SHP77 (cell line): ENCODE results near the gene NOTCH4.
A peak's percentile ranks its signal among the peaks of the same experiment; 100 is the strongest.
"Not testable (repeated sequence)": the region's sequence is repeated elsewhere in the genome, so short reads cannot be mapped to it uniquely, and the experiment has no call there.

Experiments
- DNase-seq, 2 experiments: peaks; one replicate each; lab custom pipeline; 2025; lab: John Stamatoyannopoulos, UW

The NOTCH4 gene

DNA sequence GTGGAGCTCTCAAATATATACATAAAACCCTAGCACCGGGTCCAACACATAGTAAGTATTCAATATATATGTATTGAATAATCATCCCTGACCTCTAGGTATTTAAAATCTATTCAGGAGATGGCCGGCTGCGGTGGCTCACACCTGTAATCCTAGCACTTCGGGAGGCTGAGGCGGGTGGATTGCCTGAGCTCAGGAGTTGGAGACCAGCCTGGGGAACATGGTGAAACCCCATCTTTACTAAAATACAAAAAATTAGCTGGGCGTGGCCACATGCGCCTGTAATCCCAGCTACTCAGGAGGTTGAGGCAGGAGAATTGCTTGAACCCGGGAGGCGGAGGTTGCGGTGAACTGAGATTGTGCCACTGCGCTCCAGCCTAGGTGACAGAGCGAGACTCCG is 30.8 kb downstream of the NOTCH4 start:
- not testable (repeated sequence) for DNase-seq

DNA sequence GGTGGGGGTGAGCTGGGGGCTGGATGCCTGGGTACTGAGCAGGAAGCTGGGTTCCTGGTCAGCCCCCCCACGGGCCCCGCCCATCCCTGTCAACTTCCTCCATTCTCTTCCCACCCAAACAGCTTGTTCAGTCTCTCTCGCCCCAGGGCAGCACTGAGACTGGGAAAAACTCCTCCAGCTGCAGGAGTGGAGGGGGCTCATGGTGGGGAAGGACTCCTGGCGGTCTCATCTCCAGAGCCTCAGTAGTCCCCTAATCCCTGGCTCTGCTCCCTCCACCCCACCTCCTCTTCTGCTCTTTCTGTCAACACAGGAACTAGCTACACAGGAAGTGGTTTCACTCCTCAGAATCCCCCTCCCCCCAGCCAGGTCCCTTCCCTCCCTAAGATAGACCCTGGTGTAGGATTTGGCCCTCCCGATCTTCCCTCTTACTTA is 31.2 kb downstream of the NOTCH4 start, which contains the start of gene GPSM3:
GPSM3 (minus strand) TSS at position 36 of the 432 bp plus-strand sequence. CDS start 130 bp downstream, outside the sequence.
- peak; percentile 41 to 86 for DNase-seq

DNA sequence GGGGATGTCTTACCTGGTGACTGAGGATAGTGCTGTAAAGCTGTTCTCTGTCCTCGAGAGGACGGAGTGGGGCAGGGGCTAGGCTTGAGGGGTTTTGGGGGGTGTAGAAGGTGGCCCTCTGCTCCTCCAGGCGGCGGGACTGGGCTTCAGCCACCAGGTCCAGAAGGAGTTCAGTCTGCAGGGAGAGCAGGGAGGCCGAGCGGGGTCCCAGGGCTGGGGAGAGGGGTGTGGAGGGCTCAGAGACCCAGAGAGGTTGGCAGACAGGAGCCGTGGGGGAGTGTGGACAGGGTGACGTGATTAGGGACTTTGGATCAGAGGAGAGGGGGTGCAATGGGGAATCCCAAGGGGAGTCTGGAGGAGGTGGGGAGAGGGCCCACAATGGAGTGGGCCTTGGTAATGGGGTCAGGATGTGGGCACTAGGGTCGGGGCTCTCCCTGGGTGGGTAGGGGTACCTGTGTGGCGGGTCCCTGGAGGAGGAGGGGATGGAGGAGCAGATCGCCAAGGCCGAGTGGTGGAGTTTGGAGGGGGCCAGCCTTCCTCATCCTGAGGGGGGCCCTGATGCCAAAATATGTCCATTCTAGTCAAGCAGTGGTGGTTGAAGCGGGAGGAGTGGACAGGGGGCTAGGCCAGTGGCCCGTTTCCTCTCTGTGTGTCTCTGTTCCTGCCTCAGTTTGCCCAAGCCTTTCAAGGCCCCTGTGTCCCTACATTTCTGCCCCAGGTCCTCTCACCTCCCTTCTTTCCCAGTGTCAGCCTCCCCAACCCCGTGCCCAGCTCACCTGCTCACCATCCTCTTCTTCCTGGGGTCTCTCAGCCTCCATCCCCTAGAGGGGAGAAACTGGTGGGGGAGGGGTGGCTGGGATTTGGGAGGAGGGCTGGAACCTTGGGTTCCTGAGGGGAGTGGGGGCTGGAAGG is 31.9 kb downstream of the NOTCH4 start:
- no peak for DNase-seq

DNA sequence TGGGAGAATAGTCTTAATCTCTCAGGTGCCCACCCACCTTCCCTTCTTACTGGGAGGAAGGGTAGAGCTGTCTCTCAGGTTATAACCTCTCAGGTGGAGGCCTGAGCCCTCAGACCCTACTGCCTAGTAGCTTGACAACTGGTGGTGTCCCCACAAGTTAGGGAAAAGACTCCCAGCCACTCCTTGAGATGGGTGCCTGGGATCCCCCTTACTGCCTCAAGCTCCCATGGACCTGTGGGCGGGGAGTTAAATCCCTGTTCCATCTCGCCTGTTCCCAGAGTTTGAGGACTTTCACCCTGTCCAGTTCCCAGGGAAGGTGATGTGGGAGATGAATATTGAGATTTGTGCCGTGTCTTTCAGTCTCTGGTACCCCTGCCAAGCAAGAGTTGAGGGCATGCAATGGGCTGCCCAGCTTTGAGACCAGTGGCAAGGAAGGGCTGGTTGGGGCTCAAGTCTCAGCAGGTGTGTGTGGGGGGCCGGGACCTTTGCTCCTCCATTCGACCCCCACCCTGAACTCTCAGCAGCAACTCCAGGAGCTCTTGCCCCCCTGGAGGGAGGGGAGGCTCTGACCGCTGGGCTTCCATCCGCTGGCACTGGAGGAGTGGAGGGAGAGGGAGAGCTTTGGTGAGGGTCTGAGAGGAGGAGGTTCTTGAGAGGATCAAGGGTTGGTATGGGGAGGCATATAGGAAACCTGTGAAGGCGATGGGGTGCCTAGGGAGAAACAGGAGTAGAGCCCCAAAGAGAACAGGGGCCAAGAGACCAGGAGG is 32.8 kb downstream of the NOTCH4 start:
- DNase-seq: no peak

DNA sequence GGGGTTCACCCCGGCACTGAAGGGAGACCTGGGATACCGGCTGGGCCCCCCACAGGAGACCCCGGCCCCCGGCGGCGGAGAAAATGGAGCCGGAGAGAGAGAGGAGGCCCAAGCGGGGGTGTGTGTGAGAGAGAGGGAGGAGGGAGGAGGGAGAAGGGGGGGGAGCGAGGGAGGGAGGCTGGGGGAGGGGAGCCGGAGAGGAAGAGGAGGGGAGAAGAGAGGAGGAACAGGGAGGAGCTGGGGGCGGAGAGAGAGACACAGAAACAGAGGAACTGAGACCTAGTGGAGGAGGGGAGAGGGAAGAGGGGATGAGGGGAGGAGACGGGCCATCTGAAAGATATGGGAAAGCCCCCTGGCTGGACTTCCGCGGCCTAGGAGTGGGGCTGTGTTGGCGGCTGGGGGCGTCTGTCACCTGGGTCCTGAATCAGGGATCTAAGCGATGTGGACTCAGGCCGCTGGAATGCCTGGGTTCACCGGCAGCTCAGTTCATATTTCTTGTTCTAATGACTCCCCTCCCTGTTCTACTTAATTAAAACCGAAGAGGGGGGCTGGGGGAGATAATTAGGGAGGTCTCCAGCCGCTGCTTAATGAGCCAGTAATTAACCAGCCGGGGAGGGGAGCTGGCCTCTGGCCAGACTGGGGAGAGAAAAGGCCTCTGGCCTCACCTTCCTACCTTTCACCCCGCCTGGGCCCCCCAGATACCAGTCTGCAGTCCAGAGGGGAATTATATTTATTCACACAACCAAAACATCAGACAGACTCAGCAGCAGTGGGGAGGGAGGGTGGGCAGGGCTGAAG is 33.6 kb downstream of the NOTCH4 start, which contains the start of gene PBX2:
PBX2 (minus strand) TSS at position 149 of the 798 bp plus-strand sequence. CDS start 287 bp downstream, outside the sequence.
- DNase-seq: peak; percentile 49 to 71

DNA sequence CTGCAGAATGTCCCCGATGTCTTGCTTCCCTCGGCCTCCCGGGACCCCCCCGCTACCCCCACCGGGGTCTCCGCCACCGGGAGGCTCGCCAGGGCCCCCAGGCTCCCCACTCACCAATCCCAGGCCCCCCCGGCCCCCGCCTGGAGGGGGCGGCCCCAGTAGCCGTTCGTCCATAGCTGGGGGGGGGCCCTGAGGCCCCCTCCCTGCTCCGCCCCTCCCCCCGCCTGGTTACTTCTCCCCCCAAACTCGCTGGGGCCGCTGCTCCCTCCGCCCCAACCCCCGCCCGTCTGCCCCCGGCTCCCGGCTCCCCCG is 34.2 kb downstream of the NOTCH4 start:
- no peak for DNase-seq

DNA sequence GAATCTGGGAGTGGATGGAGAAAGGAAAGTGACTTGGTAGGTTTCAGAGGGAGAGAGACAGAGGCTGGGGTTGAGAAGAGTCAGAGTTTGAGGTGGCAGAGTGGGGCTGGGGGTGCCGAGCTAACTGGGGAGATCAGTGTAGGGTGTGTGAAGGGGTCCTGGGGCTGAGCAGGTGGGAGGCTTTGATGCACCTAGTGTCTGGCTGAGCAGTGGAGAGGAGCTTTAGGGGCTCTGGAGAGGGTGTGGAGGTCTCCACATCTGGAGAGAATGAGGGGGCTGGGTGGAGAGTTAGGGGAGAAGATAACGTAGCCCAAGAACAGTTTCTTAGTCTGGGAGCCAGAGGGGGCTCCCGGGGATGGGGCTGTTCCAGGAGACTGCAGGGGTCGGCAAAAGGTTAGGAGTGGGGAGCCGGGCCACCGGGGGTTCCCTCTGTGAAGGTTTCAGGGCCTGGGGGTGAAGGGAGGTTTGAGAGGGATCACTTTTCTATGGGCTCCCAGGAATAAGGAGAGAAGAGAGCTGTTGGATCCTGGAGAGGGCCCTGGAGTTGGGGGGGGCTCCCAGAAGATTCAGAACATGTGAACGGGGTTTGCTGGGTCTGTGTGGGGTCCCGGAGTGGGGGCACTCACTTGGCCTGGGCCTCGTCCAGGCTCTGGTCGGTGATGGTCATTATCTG is 34.7 kb downstream of the NOTCH4 start:
- DNase-seq: no peak

DNA sequence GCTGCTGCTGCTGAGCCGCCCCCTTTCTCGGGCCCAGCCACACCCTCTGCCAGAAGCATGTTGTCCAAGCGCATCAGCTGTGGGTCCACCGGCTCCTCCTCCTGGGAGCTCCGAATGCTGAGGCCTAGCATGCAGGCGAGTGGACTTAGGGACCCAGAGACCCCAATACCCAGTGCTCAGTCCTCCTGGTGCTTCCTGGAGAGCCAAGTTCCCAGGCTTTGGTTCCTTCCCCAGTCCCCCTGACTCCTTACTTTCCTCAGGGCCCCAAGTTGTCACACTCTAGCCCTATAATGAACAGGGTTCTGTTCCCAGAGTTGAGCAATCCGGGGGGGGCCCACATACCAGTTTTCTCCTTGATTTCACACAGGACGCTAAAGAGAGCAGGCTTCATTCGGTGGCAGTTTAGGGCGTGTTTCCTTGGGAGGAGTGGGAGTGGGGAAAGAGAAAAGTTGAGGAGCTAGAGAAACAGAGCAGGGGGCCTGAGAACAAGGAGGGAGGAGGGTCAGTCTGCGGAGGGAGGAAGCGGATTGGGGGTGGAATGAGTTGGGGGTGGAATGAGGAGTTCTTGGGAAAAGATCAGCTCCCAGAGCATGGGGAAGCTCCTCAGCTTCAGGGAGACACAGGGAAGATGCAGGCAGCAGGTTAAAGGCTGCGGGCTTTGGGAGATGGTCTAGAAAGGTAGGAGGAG is 35.3 kb downstream of the NOTCH4 start:
- DNase-seq: no peak

DNA sequence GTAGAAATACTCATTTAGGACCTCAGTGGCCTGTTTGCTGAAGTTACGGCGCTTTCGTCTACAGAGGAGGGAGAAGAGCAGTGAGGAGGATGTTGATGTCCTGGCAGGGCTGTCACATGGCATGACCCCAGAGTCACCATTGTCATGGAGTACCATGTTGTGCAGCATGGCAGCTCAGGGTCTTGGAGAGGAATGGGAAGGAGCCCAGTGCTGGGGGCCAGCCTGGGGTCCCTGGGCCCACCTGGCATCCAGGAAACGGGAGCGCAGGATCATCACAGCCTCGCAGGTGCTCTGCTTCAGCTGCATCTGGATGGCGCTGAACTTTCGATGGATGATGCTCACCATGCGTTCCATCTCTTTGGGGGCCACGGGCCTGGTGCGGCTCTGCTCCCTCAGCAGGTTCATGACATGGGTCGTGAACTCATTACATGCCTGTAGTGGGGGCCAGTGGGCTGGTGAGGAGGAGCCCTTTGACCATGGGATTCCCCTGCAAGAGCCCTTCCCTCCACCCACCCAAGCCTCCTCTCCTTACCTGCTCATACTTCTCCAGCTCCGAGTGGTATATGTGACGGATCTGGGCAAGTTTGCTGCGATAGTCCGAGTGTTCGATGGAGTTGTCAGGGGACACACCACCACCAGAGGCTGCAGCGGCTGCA is 36.0 kb downstream of the NOTCH4 start:
- not testable (repeated sequence) for DNase-seq

DNA sequence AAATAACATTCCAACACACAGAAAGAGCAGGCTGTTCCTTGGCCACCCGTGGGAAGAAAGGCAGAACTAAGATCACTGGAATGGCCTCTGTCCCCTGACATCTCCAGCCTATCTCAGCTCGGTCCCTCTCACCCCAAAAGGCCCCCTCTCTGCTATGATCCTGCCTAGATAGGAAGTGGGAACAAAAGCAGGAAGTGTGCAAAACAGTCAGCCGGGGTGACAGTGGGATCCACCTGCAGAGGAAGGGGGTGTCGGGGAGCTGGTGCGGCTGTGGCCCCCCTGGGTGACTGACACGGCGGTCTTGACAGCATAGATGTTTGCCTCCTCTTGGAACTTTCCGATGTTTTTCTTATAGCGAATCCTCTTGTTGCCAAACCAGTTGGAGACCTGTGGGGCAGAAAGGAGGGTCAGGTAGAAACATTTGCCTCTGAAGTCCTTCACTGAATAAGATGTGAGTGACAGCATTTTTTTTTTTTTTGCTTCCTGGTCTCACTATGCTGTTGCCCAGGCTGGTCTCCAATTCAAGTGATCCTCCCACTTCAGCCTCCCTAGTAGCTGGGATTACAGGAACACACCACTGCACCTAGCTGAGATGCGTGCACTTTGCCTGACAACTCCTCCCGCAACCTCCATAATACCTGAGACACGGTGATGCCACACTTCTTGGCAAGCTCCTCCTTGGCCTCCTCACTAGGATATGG is 36.7 kb downstream of the NOTCH4 start:
- DNase-seq: no peak

DNA sequence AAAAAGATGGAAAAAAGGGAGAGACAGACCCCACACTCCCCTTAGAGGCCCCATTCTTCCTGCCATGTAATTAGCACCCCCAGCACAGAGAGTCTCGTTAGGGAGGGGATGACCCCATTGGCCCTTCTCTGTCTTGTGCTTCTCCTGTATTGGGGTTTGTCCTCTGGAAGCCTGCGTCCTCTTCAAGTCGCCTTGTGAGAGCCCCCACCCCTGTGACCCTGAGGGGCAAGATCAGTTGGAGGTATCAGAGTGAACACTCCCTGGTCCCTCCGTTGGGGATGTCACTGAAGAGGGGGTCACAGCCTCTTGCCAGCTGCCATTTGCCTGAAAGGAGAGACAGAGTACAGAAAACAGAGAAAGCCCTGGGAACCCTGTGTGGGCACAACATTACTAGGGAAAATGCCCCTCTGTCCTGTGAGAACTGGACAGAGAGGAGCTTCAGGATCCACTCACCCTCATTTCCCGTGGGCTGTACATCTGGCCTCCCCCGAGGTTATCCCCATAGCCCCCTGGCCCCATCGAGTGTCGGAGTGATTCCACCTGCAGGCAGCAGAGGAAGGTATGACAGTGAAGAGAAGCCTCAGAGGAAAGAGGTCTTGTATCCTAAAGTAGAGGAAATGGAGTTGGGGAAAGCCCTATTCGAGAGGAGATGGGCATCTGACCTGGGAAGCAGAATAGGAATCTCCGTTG is 37.6 kb downstream of the NOTCH4 start:
- DNase-seq: not testable (repeated sequence)

DNA sequence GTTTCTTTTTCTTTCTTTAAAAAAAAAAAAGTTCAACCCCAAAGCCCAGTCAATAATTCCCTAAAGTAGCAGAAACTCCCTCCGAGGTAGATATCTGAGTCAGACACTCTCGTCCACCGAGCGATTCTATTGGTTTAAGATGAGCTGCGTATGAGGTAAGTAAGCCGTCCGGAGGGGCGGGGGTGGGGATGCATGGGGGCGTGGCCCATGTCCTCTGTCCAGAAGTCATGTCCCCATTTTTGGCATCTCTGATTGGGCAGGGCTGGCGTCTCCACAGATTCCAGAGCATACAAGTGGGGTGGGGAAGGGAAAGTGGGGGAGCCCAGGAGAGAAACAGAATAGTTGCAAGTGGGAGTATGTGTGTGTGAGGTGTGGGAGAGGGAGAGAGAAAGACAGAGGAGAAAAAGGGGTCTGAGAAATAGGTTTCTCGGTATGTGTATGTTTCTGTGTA is 38.2 kb downstream of the NOTCH4 start:
- DNase-seq: not testable (repeated sequence)

DNA sequence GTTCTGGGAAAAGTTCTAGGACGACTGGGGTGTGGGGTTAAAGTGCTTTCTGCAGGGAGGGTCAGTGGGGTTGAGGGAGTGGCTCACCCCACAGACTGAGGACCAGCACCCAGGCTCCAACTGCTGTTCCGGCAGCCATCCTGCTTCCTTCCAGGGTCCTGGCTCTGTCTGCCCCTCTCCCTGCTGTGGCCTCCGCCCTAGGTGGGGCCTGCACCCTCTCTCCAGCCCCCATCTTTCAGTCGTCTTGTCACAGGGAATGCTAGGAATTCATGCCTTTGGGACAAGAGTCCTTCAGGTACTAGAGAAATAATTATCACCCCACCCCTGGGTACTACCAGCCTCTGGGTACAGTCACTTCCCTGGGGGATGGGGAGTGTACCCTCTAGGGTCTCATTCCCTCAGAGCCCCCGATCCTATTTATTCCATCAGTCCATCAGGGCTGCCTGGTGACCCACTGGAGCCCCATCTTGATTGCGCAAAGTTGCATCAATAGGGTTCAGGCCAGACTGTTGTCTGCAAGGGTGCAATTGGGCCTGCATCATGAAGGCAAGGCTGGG is 39.7 kb downstream of the NOTCH4 start, which contains the start of gene AGER:
AGER (minus strand) TSS at position 170 of the 557 bp plus-strand sequence; CDS start at position 139, 31 bp downstream.
- no peak for DNase-seq

DNA sequence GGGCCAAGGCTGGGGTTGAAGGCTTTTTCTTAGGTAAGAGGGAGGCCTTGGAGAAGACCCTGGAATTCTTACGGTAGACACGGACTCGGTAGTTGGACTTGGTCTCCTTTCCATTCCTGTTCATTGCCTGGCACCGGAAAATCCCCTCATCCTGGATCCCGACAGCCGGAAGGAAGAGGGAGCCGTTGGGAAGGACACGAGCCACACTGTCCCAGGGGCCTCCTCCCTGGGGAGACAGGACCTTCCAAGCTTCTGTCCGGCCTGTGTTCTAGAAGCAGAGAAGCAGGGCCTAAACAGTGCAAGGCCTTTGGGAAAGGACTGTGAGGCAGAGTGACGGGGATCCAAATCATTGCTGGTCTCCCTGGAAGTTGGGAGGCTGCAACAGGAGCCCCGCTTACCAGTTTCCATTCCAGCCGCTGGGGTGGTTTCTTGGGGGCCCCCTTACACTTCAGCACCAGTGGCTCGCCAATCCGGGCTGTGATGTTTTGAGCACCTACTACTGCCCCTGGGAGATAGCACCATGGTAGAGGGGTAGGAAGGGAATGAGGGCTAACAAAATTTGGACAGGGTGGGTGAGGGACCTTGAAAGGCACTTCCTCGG is 40.3 kb downstream of the NOTCH4 start:
- no peak for DNase-seq

DNA sequence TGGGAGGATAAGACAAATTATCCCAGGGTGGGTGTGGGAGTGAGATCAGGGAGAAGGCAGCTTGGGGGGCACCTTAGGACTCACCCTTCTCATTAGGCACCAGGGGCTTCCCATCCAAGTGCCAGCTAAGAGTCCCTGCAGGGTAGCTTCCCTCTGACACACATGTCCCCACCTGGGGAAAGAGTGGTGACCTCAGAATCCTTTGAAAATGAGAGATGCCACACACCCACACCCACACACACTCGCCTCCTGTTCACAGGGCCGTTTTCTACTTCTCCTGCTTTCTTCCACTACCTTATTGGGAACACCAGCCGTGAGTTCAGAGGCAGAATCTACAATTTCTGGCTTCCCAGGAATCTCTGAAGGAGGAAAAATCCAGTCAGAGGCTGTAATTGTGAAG is 40.8 kb downstream of the NOTCH4 start:
- no peak for DNase-seq

DNA sequence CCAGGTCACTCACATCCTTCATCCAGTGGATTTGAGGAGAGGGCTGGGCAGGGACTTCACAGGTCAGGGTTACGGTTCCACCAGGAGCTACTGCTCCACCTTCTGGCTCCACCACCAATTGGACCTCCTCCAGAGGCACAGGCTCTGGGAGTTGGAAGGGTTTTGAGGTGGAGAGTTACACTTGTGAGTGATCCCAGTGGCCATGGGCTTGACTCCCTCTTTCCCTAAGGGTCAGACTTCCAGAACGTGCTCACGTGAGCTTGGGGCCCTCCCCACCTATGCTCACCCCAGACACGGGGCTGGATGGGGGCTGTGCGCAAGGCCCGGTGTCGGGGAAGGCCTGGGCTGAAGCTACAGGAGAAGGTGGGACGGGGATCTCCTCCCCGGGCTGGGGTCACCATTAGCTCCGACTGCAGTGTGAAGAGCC is 41.3 kb downstream of the NOTCH4 start:
- no peak for DNase-seq

DNA sequence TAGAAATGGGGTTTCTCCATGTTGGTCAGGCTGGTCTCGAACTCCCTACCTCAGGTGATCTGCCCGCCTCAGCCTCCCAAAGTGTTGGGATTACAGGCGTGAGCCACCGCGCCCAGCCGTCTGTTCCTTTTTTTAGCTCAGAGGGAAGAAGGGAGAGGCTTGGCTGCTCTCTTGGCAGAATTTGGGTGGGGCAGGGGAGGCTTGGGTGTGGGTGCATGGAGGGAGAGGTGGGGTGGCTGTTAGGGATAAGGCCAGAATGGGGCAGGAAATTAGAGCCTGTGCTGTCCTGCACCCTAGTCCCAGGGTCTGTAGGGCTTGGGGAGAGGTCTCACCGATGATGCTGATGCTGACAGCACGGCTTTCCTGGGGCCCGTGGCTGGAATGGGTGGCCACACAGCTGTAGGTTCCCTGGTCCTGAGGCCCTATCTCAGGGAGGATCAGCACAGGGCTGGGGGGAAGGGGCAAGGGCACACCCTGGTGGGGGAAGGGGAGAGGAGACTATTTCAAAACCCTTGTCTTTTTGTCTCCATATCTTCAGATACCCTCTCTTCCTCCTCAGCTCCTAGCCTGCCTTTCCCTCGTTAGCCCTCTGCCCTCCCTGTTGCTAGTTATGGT is 41.8 kb downstream of the NOTCH4 start:
- no peak for DNase-seq
